ENCODE data around the gene TCF21. TPM values are rescaled to one million over a fixed set of nuclear protein-coding genes. Genes with fewer than 3 reads are reported as not detected.

The TCF21 gene
- total RNA-seq, 1 donor from 2014 or later: not detected

GRCh38 chr6:133891927-133892812, 3.3 kb downstream of the TCF21 start:
- H3K4me3 Mint-ChIP-seq: peak overlapping the region; percentile 85
- ChIA-PET POLR2A (no interaction called here), CTCF (interaction anchor here (1.2 kb wide), 1 partner anchor 205 kb away, joined by 4 read pairs; no protein-coding TSS in a partner anchor)
- ATAC-seq (ENCODE audit: low read depth) (no peak), DNase-seq (no peak)
- H3K4me1 Mint-ChIP-seq: peaks cover 30% of the 10 kb centered on the region
- H3K27me3 Mint-ChIP-seq: peaks cover 80% of the 10 kb centered on the region
- H3K36me3 Mint-ChIP-seq (ENCODE audit: low read depth): no peaks in the 10 kb centered on the region
- TF ChIP-seq CTCF (IDR thresholded peaks at IDR 0.05): no peak
- no peaks in the 10 kb centered on the region for H3K9me3 Mint-ChIP-seq
- intact Hi-C loops (cut with micrococcal nuclease): no loop called here
- no peak overlapping the region for H3K27ac Mint-ChIP-seq

- Mint-ChIP-seq H3K4me1 (peaks cover 30% of the 10 kb centered on the region), H3K27ac (no peak overlapping the region), H3K27me3 (peaks cover 79% of the 10 kb centered on the region), H3K36me3 (ENCODE audit: low read depth) (no peaks in the 10 kb centered on the region), H3K4me3 (no peak overlapping the region), H3K9me3 (no peaks in the 10 kb centered on the region)
- CTCF ChIA-PET: interaction anchor here (1.2 kb wide), 1 partner anchor 204 kb away, joined by 4 read pairs; no protein-coding TSS in a partner anchor
- intact Hi-C loops (cut with micrococcal nuclease): no loop called here
- no peak for TF ChIP-seq CTCF (IDR thresholded peaks at IDR 0.05)
- DNase-seq: no peak
- no peak for ATAC-seq (ENCODE audit: low read depth)
- POLR2A ChIA-PET: no interaction called here
Observed at GRCh38 chr6:133892813-133893691, 4.1 kb downstream of the TCF21 start.

GRCh38 chr6:133893946-133894345, 5.0 kb downstream of the TCF21 start:
- H3K27me3 Mint-ChIP-seq: peaks cover 74% of the 10 kb centered on the region
- TF ChIP-seq CTCF (IDR thresholded peaks at IDR 0.05): no peak
- no peaks in the 10 kb centered on the region for H3K36me3 Mint-ChIP-seq (ENCODE audit: low read depth)
- H3K27ac Mint-ChIP-seq: no peak overlapping the region
- H3K4me3 Mint-ChIP-seq: no peak overlapping the region
- DNase-seq (no peak), ATAC-seq (ENCODE audit: low read depth) (no peak)
- intact Hi-C loops (cut with micrococcal nuclease): no loop called here
- ChIA-PET CTCF (no interaction called here), POLR2A (no interaction called here)
- H3K4me1 Mint-ChIP-seq: peaks cover 30% of the 10 kb centered on the region
- no peaks in the 10 kb centered on the region for H3K9me3 Mint-ChIP-seq

- peaks cover 28% of the 10 kb centered on the region for H3K4me1 Mint-ChIP-seq
- no peak overlapping the region for H3K4me3 Mint-ChIP-seq
- intact Hi-C loops (cut with micrococcal nuclease): no loop called here
- no peak overlapping the region for H3K27ac Mint-ChIP-seq
- no peak for DNase-seq
- no peaks in the 10 kb centered on the region for H3K36me3 Mint-ChIP-seq (ENCODE audit: low read depth)
- CTCF ChIA-PET: no interaction called here
- peaks cover 69% of the 10 kb centered on the region for H3K27me3 Mint-ChIP-seq
- H3K9me3 Mint-ChIP-seq: no peaks in the 10 kb centered on the region
- ATAC-seq (ENCODE audit: low read depth): no peak
- POLR2A ChIA-PET: no interaction called here
- no peak for TF ChIP-seq CTCF (IDR thresholded peaks at IDR 0.05)
Observed at GRCh38 chr6:133894369-133894768, 5.5 kb downstream of the TCF21 start.

GRCh38 chr6:133894795-133895358, 6.0 kb downstream of the TCF21 start:
- ATAC-seq (ENCODE audit: low read depth) (no peak), DNase-seq (no peak)
- POLR2A ChIA-PET: no interaction called here
- Mint-ChIP-seq H3K36me3 (ENCODE audit: low read depth) (no peaks in the 10 kb centered on the region), H3K4me3 (no peak overlapping the region), H3K9me3 (no peaks in the 10 kb centered on the region), H3K4me1 (peaks cover 25% of the 10 kb centered on the region), H3K27me3 (peaks cover 67% of the 10 kb centered on the region), H3K27ac (no peak overlapping the region)
- TF ChIP-seq CTCF (IDR thresholded peaks at IDR 0.05): no peak
- CTCF ChIA-PET: no interaction called here
- intact Hi-C loops (cut with micrococcal nuclease): no loop called here
